Ectodermal cell (in vitro differentiated cells): Measurements from ENCODE around the gene MIEN1.
"Not testable (repeated sequence)": the region's sequence is repeated elsewhere in the genome, so short reads cannot be mapped to it uniquely, and the experiment has no call there.

Experiments
- H3K27ac ChIP-seq: 2 replicates; pipeline ENCODE4 v1.7.0; 2013; ENCODE audit warnings: mild to moderate bottlenecking, low read depth, low read length; ENCODE audit not compliant: insufficient read depth, poor library complexity, severe bottlenecking
- H3K27me3 ChIP-seq: 2 replicates; pipeline ENCODE4 v1.7.0; 2013; ENCODE audit warnings: mild to moderate bottlenecking, low read length; ENCODE audit not compliant: insufficient read depth, control insufficient read depth, poor library complexity, severe bottlenecking
- H3K36me3 ChIP-seq: one replicate; pipeline ENCODE4 v1.7.0; 2013; ENCODE audit warnings: low read length; ENCODE audit not compliant: control insufficient read depth, insufficient read depth
- H3K4me1 ChIP-seq: one replicate; pipeline ENCODE4 v1.7.0; 2013; ENCODE audit warnings: low read length; ENCODE audit not compliant: control insufficient read depth, insufficient read depth
- H3K4me3 ChIP-seq: 2 replicates; pipeline ENCODE4 v1.7.0; 2013; ENCODE audit warnings: low read depth, low read length, control low read depth; ENCODE audit not compliant: insufficient read depth
- H3K9me3 ChIP-seq: 2 replicates; pipeline ENCODE4 v1.7.0; 2013; ENCODE audit warnings: mild to moderate bottlenecking, low read length, moderate library complexity; ENCODE audit not compliant: control insufficient read depth
- WGBS, 2 experiments: methylation state at CpG; one replicate each; pipeline ENCODE4 v1.1.7; 2013; ENCODE audit warnings: missing lambda C conversion rate in 2 of 2; 5-methylcytosine and 5-hydroxymethylcytosine counted together

Gene MIEN1

DNA sequence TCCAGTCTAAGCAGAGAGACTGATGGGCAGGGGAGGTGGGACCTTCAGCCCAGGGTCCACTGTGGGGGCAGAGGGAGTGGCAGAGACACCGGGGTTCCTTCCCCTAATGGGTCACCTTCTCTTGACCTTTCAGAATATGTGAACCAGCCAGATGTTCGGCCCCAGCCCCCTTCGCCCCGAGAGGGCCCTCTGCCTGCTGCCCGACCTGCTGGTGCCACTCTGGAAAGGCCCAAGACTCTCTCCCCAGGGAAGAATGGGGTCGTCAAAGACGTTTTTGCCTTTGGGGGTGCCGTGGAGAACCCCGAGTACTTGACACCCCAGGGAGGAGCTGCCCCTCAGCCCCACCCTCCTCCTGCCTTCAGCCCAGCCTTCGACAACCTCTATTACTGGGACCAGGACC is 2.8 kb downstream of the MIEN1 start:
- WGBS, 2 experiments: 93% methylated on average over 10 of the region's 10 CpGs
- no peaks in the 10 kb centered on the region for H3K27me3 ChIP-seq
- peaks cover 22% of the 10 kb centered on the region for H3K36me3 ChIP-seq
- H3K4me3 ChIP-seq: no peak overlapping the region
- no peaks in the 10 kb centered on the region for H3K4me1 ChIP-seq
- H3K9me3 ChIP-seq: no peaks in the 10 kb centered on the region
- H3K27ac ChIP-seq: no peak overlapping the region

DNA sequence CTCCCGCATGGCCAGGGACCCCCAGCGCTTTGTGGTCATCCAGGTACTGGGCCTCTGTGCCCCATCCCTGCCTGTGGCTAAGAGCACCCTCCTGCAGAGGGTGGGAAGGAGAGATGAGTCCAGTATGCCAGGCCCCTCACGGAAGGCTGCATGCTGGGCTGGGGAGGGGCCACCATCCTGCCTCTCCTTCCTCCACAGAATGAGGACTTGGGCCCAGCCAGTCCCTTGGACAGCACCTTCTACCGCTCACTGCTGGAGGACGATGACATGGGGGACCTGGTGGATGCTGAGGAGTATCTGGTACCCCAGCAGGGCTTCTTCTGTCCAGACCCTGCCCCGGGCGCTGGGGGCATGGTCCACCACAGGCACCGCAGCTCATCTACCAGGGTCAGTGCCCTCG is 3.7 kb downstream of the MIEN1 start:
- peaks cover 22% of the 10 kb centered on the region for H3K36me3 ChIP-seq
- H3K9me3 ChIP-seq: no peaks in the 10 kb centered on the region
- H3K27me3 ChIP-seq: no peaks in the 10 kb centered on the region
- H3K27ac ChIP-seq: no peak overlapping the region
- H3K4me3 ChIP-seq: no peak overlapping the region
- no peaks in the 10 kb centered on the region for H3K4me1 ChIP-seq
- 91 to 93% methylated on average over 9 of the region's 9 CpGs for WGBS, 2 experiments

DNA sequence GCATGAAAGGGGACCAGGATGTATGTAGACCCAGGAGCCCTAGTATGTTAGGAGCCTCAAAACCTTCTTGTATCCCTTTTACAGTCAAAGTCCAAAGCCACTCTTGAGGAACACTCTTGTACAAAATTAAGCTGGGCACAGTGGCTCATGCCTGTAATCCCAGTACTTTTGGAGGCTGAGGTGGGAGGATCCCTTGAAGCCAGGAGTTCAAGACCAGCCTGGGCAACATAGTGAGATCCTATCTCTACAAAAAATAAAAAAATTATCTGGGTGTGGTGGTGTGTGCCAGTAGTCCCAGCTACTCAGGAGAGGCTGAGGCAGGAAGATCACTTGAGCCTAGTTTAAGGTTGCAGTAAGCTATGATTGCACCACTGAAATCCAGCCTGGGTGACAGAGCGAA is 4.4 kb downstream of the MIEN1 start:
- not testable (repeated sequence) for H3K4me1 ChIP-seq, H3K27ac ChIP-seq, H3K9me3 ChIP-seq, H3K27me3 ChIP-seq, H3K4me3 ChIP-seq
- 88 to 100% methylated on average over 1 of the region's 1 CpG for whole genome bisulfite sequencing, 2 experiments
- H3K36me3 ChIP-seq: peaks cover 22% of the 10 kb centered on the region

DNA sequence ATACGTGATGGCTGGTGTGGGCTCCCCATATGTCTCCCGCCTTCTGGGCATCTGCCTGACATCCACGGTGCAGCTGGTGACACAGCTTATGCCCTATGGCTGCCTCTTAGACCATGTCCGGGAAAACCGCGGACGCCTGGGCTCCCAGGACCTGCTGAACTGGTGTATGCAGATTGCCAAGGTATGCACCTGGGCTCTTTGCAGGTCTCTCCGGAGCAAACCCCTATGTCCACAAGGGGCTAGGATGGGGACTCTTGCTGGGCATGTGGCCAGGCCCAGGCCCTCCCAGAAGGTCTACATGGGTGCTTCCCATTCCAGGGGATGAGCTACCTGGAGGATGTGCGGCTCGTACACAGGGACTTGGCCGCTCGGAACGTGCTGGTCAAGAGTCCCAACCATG is 5.6 kb downstream of the MIEN1 start:
- Histone ChIP-seq H3K9me3 (no peaks in the 10 kb centered on the region), H3K4me3 (no peak overlapping the region), H3K36me3 (peaks cover 26% of the 10 kb centered on the region), H3K27me3 (no peaks in the 10 kb centered on the region), H3K27ac (no peak overlapping the region), H3K4me1 (no peaks in the 10 kb centered on the region)
- 96 to 97% methylated on average over 13 of the region's 13 CpGs for WGBS, 2 experiments

DNA sequence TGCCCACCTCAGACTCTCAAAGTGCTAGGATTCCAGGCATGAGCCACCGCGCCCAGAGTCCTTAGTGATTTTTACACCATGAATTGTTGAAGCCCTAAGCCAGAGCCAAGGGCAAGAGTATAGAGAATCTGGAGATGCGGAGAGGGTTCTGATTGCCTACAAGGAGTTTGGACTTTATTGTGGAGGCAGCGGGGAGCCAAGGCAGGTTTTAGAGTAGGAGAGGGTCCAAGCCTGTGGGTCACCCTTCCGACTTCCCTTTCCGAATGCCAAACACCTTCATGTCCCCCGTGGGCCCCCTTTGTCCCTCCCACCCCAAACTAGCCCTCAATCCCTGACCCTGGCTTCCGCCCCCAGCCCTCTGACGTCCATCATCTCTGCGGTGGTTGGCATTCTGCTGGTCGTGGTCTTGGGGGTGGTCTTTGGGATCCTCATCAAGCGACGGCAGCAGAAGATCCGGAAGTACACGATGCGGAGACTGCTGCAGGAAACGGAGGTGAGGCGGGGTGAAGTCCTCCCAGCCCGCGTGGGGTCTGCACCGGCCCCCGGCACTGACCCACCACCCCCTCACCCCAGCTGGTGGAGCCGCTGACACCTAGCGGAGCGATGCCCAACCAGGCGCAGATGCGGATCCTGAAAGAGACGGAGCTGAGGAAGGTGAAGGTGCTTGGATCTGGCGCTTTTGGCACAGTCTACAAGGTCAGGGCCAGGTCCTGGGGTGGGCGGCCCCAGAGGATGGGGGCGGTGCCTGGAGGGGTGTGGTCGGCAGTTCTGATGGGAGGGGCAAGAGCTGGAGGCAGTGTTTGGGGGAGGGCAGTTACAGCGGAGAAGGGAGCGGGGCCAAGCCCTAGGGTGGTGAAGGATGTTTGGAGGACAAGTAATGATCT is 7.1 kb downstream of the MIEN1 start:
- no peak overlapping the region for H3K4me3 ChIP-seq
- no peaks in the 10 kb centered on the region for H3K4me1 ChIP-seq
- 88 to 89% methylated on average over 34 of the region's 34 CpGs for WGBS, 2 experiments
- no peak overlapping the region for H3K27ac ChIP-seq
- H3K27me3 ChIP-seq: no peaks in the 10 kb centered on the region
- no peaks in the 10 kb centered on the region for H3K9me3 ChIP-seq
- peaks cover 36% of the 10 kb centered on the region for H3K36me3 ChIP-seq

DNA sequence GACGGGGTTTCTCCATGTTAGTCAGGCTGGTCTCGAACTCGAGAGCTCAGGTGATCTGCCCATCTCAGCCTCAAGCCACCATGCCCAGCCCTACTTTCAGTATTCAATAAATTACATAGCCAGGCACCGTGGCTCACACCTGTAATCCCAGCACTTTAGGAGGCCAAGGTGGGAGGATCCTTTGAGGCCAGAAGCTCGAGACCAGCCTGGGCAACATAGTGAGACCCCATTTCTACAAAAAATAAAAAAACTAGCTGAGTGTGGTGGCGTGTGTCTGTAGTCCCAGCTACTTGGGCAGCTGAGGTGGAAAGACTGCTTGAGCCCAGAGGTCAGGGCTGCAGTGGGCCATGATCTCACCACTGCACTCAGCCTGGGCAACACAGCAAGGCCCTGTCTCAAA is 8.2 kb downstream of the MIEN1 start:
- no peaks in the 10 kb centered on the region for H3K9me3 ChIP-seq
- H3K27ac ChIP-seq: no peak overlapping the region
- no peaks in the 10 kb centered on the region for H3K27me3 ChIP-seq
- 93 to 95% methylated on average over 6 of the region's 6 CpGs for WGBS, 2 experiments
- no peaks in the 10 kb centered on the region for H3K4me1 ChIP-seq
- peaks cover 28% of the 10 kb centered on the region for H3K36me3 ChIP-seq
- no peak overlapping the region for H3K4me3 ChIP-seq

DNA sequence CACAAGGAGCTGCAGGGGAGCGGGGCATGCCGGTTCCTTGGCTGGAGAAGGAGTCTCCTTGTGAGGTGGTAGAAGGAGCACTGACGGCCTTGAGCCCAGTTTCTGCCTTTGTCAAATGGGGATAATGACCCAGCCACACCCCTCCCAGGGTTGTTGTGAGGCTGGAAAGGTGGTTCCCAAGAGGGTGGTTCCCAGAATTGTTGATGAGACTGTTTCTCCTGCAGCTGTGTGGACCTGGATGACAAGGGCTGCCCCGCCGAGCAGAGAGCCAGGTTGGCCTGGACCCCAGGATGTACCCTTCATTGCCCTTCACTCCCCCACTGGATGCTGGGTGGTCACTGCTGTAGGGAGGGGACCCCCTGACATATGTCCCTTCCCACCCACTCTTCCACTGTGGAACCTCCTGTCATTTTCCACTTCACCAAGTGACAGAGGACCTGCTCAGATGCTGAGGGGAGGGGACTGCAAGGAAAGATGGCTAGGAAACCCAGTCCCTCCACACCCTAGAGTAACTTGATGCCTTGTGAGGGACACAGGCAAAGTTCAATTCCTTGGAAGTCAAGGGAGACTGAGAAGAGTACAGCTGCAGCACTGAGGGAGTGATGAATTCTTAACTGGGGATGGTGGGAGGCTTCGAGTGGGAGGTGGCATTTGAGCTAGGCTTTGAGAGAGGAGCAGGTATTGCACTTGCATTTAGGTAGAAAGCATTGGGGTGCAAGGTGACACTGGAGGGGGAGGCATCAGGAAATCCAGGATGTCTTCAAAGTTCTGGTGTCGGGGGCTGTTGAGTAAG is 10.6 kb downstream of the MIEN1 start:
- peaks cover 28% of the 10 kb centered on the region for H3K36me3 ChIP-seq
- H3K9me3 ChIP-seq: no peaks in the 10 kb centered on the region
- WGBS, 2 experiments: 92 to 96% methylated on average over 7 of the region's 7 CpGs
- no peaks in the 10 kb centered on the region for H3K4me1 ChIP-seq
- H3K27ac ChIP-seq: no peak overlapping the region
- no peak overlapping the region for H3K4me3 ChIP-seq
- H3K27me3 ChIP-seq: no peaks in the 10 kb centered on the region

DNA sequence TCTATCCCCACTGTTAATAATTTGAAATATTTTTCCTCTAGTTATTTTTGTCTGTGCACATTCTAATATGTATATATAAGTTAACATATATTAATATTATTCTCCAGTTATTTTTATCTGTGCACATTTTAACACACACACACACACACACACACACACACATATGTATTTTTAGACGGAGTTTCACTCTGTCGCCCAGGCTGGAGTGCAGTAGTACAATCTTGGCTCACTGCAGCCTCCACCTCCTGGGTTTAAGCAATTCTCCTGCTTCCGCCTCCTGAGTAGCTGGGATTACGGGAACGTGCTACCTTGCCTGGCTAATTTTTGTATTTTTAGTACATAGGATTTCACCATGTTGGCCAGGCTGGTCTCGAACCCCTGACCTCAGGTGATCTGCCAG is 12.7 kb downstream of the MIEN1 start:
- H3K27ac ChIP-seq: no peak overlapping the region
- no peaks in the 10 kb centered on the region for H3K4me1 ChIP-seq
- 92 to 93% methylated on average over 6 of the region's 6 CpGs for WGBS, 2 experiments
- peaks cover 26% of the 10 kb centered on the region for H3K36me3 ChIP-seq
- no peaks in the 10 kb centered on the region for H3K27me3 ChIP-seq
- H3K9me3 ChIP-seq: no peaks in the 10 kb centered on the region
- no peak overlapping the region for H3K4me3 ChIP-seq

DNA sequence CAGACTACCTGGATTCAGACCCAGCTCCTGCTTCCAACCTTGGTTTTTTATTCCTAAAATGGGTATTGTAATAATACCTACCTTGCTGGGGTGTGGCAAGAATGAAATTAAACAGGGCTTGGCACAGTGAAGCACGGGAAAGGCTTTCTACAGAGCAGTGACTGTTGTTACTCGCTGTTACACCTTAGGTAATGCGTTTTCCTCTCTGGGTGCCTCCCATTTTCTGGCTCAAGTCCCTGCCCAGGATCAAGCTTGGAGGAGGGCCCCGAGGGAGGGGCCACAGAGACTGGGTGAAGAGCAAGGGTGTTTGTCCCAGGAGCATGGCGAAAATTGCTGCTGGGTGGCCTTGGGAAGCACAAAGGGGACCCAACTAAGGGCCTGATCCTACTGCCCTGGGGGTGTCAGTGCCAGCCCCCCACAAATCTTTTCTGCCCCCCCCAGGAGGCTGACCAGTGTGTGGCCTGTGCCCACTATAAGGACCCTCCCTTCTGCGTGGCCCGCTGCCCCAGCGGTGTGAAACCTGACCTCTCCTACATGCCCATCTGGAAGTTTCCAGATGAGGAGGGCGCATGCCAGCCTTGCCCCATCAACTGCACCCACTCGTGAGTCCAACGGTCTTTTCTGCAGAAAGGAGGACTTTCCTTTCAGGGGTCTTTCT is 13.3 kb downstream of the MIEN1 start:
- Histone ChIP-seq H3K4me1 (no peaks in the 10 kb centered on the region), H3K9me3 (no peaks in the 10 kb centered on the region), H3K36me3 (peaks cover 30% of the 10 kb centered on the region), H3K4me3 (no peak overlapping the region), H3K27ac (no peak overlapping the region), H3K27me3 (no peaks in the 10 kb centered on the region)
- WGBS, 2 experiments: 93 to 94% methylated on average over 11 of the region's 11 CpGs
